Prostate gland (tissue), 2 donors: Measurements from ENCODE around the gene DNAJB1. TPM values are rescaled to one million over a fixed set of nuclear protein-coding genes. Genes with fewer than 3 reads are reported as not detected.
A peak's percentile ranks its signal among the peaks of the same experiment; 100 is the strongest.
"Not testable (repeated sequence)": the region's sequence is repeated elsewhere in the genome, so short reads cannot be mapped to it uniquely, and the experiment has no call there.

ENCODE experiments used
- DNase-seq: peaks from one replicate; pipeline ENCODE4 v3.0.0-alpha.2; 2019; ENCODE audit warnings: low spot score
- H3K27ac ChIP-seq, 2 donors: fragments of 200-600 bp; sonication (generic); 2 replicates each; pipeline ENCODE4 v1.5.1; 2017 to 2019
- H3K27me3 ChIP-seq: fragments of 200-600 bp; sonication (generic); replicated peaks from 2 replicates; pipeline ENCODE4 v1.5.1; 2019; ENCODE audit not compliant: insufficient read depth
- H3K36me3 ChIP-seq, 2 donors: fragments of 200-600 bp; sonication (generic); 1 replicate in 1 of 2; 2 replicates in 1 of 2; pipeline versions ENCODE4 v1.5.1 to v1.8.1; 2017 to 2019
- H3K4me1 ChIP-seq: fragments of 200-600 bp; sonication (generic); replicated peaks from 2 replicates; pipeline ENCODE4 v1.5.1; 2019
- H3K4me3 ChIP-seq, 2 donors: fragments of 200-600 bp; sonication (generic); 2 replicates each; pipeline ENCODE4 v1.5.1; 2017 to 2019
- H3K9me3 ChIP-seq: fragments of 200-600 bp; sonication (generic); 2 replicates; pipeline ENCODE4 v1.5.1; 2017
- CTCF ChIP-seq, 4 experiments: fragments of 200-600 bp in 2 of 4; fragments of 450-650 bp in 2 of 4; sonication (generic) in 2 of 4; IDR thresholded peaks; 1 replicate in 3 of 4; 2 replicates in 1 of 4; pipeline ENCODE4 v1.5.1; 2016 to 2019; ENCODE audit warnings: antibody characterized with exemption in 4 of 4, mild to moderate bottlenecking in 2 of 4, moderate library complexity in 2 of 4
- POLR2A ChIP-seq: fragments of 450-650 bp; IDR thresholded peaks from one replicate; pipeline ENCODE4 v1.6.1; 2016; ENCODE audit warnings: antibody characterized with exemption, mild to moderate bottlenecking
- POLR2AphosphoS5 ChIP-seq: sonication (generic); formaldehyde crosslinking; IDR thresholded peaks from one replicate; pipeline ENCODE4 v1.6.1; 2017; ENCODE audit warnings: antibody characterized with exemption
- WGBS: methylation state at CpG from one replicate; pipeline ENCODE4 v1.1.5; 2018; 5-methylcytosine and 5-hydroxymethylcytosine counted together
- intact Hi-C: fragments of 100-400 bp; cut with DNase I; formaldehyde crosslinking; loops from one replicate; pipeline ENCODE4 v1.14.2; 2022
- total RNA-seq, 2 donors: library from RNA; depleted of rRNA; stranded (reverse); fragments of >200 nt; gene quantifications; one replicate each; pipeline ENCODE4 v1.1.0, GENCODE V29; 2016

Gene DNAJB1
- total RNA-seq, 2 donors from 2014 or later = 91.6 to 108 TPM

GRCh38 chr19:14553042-14553938 lies 35.1 kb upstream of the DNAJB1 start:
- H3K4me3 ChIP-seq = no peak overlapping the region
- no peaks in the 10 kb centered on the region for H3K36me3 ChIP-seq
- no peaks in the 10 kb centered on the region for H3K9me3 ChIP-seq
- H3K27me3 ChIP-seq = no peaks in the 10 kb centered on the region
- intact Hi-C loops = no loop called here
- 79% methylated on average over 32 of the region's 35 CpGs for WGBS
- peak overlapping the region; percentile 77 to 80 for H3K27ac ChIP-seq
- peaks cover 37% of the 10 kb centered on the region for H3K4me1 ChIP-seq
- TF ChIP-seq POLR2AphosphoS5 (no peak), CTCF (IDR thresholded peaks at IDR 0.05) (no peak)
- DNase-seq = no peak

GRCh38 chr19:14552006-14552360 lies 33.8 kb upstream of the DNAJB1 start:
- H3K36me3 ChIP-seq, intact Hi-C loops, H3K4me3 ChIP-seq, DNase-seq, H3K27me3 ChIP-seq, H3K9me3 ChIP-seq: not testable (repeated sequence)
- Histone ChIP-seq H3K27ac (peak overlapping the region; percentile 31 to 77), H3K4me1 (peaks cover 37% of the 10 kb centered on the region)
- WGBS = 91% methylated on average over 8 of the region's 8 CpGs

- H3K36me3 ChIP-seq, H3K27me3 ChIP-seq, intact Hi-C loops, H3K4me3 ChIP-seq, H3K9me3 ChIP-seq: not testable (repeated sequence)
- Histone ChIP-seq H3K27ac (peak overlapping the region; percentile 69 to 77), H3K4me1 (peaks cover 34% of the 10 kb centered on the region)
- 52% methylated on average over 12 of the region's 12 CpGs for WGBS
- DNase-seq = peak; percentile 71
- TF ChIP-seq CTCF (IDR thresholded peaks at IDR 0.05) (peak in 3 of 4 experiments; percentile 37 to 64 (median 50)), POLR2AphosphoS5 (peak; percentile 52), POLR2A (peak; percentile 25)
Observed at GRCh38 chr19:14551134-14552005, 33.2 kb upstream of the DNAJB1 start.

GRCh38 chr19:14550201-14550754 lies 32.1 kb upstream of the DNAJB1 start:
- Histone ChIP-seq H3K9me3 (no peaks in the 10 kb centered on the region), H3K36me3 (no peaks in the 10 kb centered on the region), H3K4me3 (no peak overlapping the region), H3K4me1 (peaks cover 31% of the 10 kb centered on the region), H3K27ac (peak overlapping the region; percentile 69 to 77), H3K27me3 (no peaks in the 10 kb centered on the region)
- TF ChIP-seq POLR2A (peak; percentile 32), CTCF (IDR thresholded peaks at IDR 0.05) (peak in 1 of 4 experiments; percentile 22), POLR2AphosphoS5 (peak; percentile 65)
- DNase-seq = peak; percentile 86
- 37% methylated on average over 15 of the region's 15 CpGs for WGBS
- intact Hi-C loops = no loop called here

- TF ChIP-seq POLR2A (no peak), CTCF (IDR thresholded peaks at IDR 0.05) (no peak), POLR2AphosphoS5 (no peak)
- intact Hi-C loops = no loop called here
- no peak for DNase-seq
- H3K4me3 ChIP-seq = no peak overlapping the region
- peak overlapping the region; percentile 53 to 59 for H3K27ac ChIP-seq
- no peaks in the 10 kb centered on the region for H3K27me3 ChIP-seq
- no peaks in the 10 kb centered on the region for H3K9me3 ChIP-seq
- H3K4me1 ChIP-seq = peaks cover 12% of the 10 kb centered on the region
- 65% methylated on average over 9 of the region's 9 CpGs for WGBS
- H3K36me3 ChIP-seq = no peaks in the 10 kb centered on the region
Observed at GRCh38 chr19:14545716-14546082, 27.5 kb upstream of the DNAJB1 start.
